Gastroesophageal sphincter (tissue), 4 donors: ENCODE data around the gene FBXO8. TPM values are rescaled to one million over a fixed set of nuclear protein-coding genes. Genes with fewer than 3 reads are reported as not detected.

Source experiments
- ATAC-seq: fragments of 150-250 bp; one replicate; pipeline ENCODE4 v1.9.1; 2016; ENCODE audit warnings: mild to moderate bottlenecking, moderate library complexity
- H3K27ac ChIP-seq, 4 donors: fragments of 200-600 bp; sonication (generic) in 3 of 4; 1 replicate in 3 of 4; 2 replicates in 1 of 4; pipeline ENCODE4 v1.5.1; 2016 to 2019
- H3K27me3 ChIP-seq: fragments of 200-600 bp; sonication (generic); one replicate; pipeline ENCODE4 v1.5.1; 2019
- H3K36me3 ChIP-seq, 2 donors: fragments of 200-600 bp; sonication (generic); one replicate each; pipeline ENCODE4 v1.5.1; 2019; ENCODE audit warnings: control low read depth in 1 of 2
- H3K4me1 ChIP-seq, 3 donors: fragments of 200-600 bp; sonication (generic); 1 replicate in 2 of 3; 2 replicates in 1 of 3; pipeline ENCODE4 v1.5.1; 2016 to 2019; ENCODE audit warnings: control low read depth in 2 of 3
- H3K4me3 ChIP-seq, 2 donors: fragments of 200-600 bp; sonication (generic); one replicate each; pipeline ENCODE4 v1.5.1; 2019; ENCODE audit warnings: mild to moderate bottlenecking in 1 of 2, moderate library complexity in 1 of 2
- H3K9me3 ChIP-seq, 3 donors: fragments of 200-600 bp; sonication (generic); one replicate each; pipeline ENCODE4 v1.5.1; 2017 to 2019; ENCODE audit warnings: control low read depth in 2 of 3
- EP300 ChIP-seq: sonication (generic); formaldehyde crosslinking; IDR thresholded peaks from one replicate; pipeline ENCODE4 v1.6.1; 2017; ENCODE audit warnings: antibody characterized with exemption, mild to moderate bottlenecking
- POLR2A ChIP-seq, 2 donors: fragments of 450-650 bp; IDR thresholded peaks; one replicate each; pipeline ENCODE4 v1.6.1; 2017; ENCODE audit warnings: antibody characterized with exemption in 2 of 2, mild to moderate bottlenecking in 2 of 2, moderate library complexity in 1 of 2
- POLR2AphosphoS5 ChIP-seq: sonication (generic); formaldehyde crosslinking; IDR thresholded peaks from one replicate; pipeline ENCODE4 v1.6.1; 2017; ENCODE audit warnings: antibody characterized with exemption
- WGBS, 2 donors: methylation state at CpG; one replicate each; pipeline ENCODE4 v1.1.5; 2018; ENCODE audit warnings: low coverage in 1 of 2; 5-methylcytosine and 5-hydroxymethylcytosine counted together
- total RNA-seq, 4 donors: library from RNA; depleted of rRNA; stranded (reverse); fragments of >200 nt; gene quantifications; one replicate each; pipeline ENCODE4 v1.1.0, GENCODE V29; 2016
- TF ChIP-seq, protein P1 (sequence below), 4 experiments: fragments of 200-600 bp in 2 of 4; fragments of 450-650 bp in 2 of 4; sonication (generic) in 1 of 4; IDR thresholded peaks; one replicate each; pipeline ENCODE4 v1.5.1; 2017 to 2019; ENCODE audit warnings: antibody characterized with exemption in 4 of 4, mild to moderate bottlenecking in 2 of 4, moderate library complexity in 2 of 4

FBXO8 gene
- total RNA-seq, 4 donors from 2014 or later: 39.0 to 64.7 (median 58.8) TPM

DNA sequence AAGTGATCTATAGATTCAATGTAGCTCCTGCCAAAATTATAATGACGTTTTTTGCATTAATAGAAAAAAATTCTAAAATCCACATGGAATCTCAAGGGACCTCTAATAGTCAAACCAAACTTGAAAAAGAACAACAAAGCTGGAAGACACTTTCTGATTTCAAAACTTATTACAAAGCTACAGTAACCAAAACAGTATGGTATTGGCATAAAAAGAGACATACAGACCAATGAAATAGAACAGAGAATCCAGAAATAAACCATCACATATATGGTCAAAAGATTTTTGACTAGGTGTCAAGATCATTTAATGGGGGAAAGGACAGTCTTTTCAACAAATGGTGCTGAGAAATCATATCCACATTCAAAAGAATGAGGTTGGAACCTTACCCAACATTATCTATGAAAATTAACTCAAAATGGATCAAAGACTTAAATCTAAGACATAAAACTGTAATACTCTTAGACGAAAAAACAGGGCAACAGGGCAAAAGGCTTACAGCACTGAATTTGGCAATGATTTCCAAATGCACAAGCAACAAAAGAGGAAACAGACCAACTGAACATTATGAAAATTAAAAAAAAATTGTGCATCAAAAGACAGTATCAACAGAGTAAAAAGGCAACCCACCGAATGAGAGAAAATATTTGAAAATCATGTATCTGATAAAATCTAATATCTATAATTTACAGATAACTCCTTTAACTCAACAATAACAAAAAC is 3.9 kb downstream of the FBXO8 start:
- H3K4me1 ChIP-seq: peaks cover 4 to 51% (median 9%) of the 10 kb centered on the region in 3 donors
- ATAC-seq: no peak
- TF ChIP-seq, protein P1, sequence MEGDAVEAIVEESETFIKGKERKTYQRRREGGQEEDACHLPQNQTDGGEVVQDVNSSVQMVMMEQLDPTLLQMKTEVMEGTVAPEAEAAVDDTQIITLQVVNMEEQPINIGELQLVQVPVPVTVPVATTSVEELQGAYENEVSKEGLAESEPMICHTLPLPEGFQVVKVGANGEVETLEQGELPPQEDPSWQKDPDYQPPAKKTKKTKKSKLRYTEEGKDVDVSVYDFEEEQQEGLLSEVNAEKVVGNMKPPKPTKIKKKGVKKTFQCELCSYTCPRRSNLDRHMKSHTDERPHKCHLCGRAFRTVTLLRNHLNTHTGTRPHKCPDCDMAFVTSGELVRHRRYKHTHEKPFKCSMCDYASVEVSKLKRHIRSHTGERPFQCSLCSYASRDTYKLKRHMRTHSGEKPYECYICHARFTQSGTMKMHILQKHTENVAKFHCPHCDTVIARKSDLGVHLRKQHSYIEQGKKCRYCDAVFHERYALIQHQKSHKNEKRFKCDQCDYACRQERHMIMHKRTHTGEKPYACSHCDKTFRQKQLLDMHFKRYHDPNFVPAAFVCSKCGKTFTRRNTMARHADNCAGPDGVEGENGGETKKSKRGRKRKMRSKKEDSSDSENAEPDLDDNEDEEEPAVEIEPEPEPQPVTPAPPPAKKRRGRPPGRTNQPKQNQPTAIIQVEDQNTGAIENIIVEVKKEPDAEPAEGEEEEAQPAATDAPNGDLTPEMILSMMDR (IDR thresholded peaks at IDR 0.05): no peak
- TF ChIP-seq POLR2AphosphoS5 (no peak), POLR2A (IDR thresholded peaks at IDR 0.05) (no peak), EP300 (no peak)

DNA sequence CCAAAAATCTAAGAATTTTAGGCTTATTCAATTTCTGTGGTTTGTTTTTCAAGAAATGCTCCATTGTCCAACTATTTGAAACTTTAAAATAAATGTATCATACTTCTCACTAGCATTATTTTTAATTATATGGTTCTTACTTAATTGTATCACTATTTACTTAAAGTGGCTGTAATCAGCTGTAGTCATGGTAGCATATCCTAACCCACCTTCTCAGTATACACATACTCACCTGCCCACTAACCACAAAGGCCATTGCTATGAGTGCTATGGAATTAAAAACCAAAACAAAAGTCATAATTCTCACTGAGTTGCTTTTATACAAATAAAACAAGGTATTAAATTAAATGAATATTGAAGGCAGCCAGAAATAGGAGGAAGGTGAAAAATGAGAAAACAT is 5.0 kb downstream of the FBXO8 start:
- H3K9me3 ChIP-seq: no peaks in the 10 kb centered on the region
- no peak for ATAC-seq
- peaks cover 0 to 3% of the 10 kb centered on the region in 2 donors for H3K36me3 ChIP-seq
- no peak overlapping the region for H3K27ac ChIP-seq
- H3K4me1 ChIP-seq: peaks cover 3 to 56% (median 7%) of the 10 kb centered on the region in 3 donors
- H3K27me3 ChIP-seq: no peaks in the 10 kb centered on the region
- H3K4me3 ChIP-seq: no peak overlapping the region
- TF ChIP-seq POLR2AphosphoS5 (no peak), POLR2A (IDR thresholded peaks at IDR 0.05) (no peak), EP300 (no peak)
- TF ChIP-seq, protein P1 (IDR thresholded peaks at IDR 0.05): no peak

More for the DNA sequence above, 3.9 kb downstream of the FBXO8 start:
- WGBS, 2 donors: 79 to 95% methylated on average over 3 of the region's 3 CpGs
- Histone ChIP-seq H3K4me3 (no peak overlapping the region), H3K27me3 (no peaks in the 10 kb centered on the region), H3K9me3 (no peaks in the 10 kb centered on the region), H3K27ac (no peak overlapping the region), H3K36me3 (peaks cover 0 to 3% of the 10 kb centered on the region in 2 donors)

DNA sequence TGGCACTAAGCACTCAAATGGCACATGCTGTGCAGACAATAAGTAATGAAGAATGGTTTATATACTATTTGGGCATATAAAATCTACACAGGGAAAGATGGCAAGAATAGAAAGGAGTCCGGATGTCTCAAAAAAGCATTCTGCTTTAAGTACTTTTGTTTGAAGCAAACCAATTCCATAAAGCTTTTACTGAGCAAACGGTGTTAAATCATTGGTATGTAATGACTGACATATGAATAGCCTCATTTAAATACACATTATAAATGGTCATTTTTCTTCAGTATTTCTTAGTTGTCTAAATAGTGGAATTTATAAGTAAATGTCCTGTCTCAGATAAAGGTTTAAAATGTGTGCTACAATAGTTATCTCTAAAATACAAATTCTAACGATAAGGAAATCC is 6.0 kb downstream of the FBXO8 start:
- 74 to 77% methylated on average over 3 of the region's 3 CpGs for WGBS, 2 donors
- no peak for ATAC-seq

DNA sequence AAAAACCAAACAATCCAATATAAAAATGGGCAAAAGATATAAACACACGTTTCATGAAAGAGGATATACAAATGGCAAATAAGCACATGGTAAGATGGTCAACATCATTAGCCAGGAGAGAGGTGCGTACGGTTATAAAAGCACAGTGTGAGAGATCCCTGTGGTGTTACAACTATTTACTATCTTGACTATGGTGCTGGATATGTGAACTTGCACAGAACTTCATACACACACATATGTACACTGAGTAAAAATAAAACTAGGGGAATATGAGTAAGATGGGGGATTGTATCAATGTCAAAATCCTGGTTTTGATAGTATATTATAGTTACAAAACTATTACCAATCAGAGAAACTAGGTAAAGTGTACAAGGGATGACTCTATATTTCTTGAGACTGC is 8.4 kb downstream of the FBXO8 start:
- Histone ChIP-seq H3K4me1 (peaks cover 0 to 32% (median 0%) of the 10 kb centered on the region in 3 donors), H3K4me3 (no peak overlapping the region), H3K27me3 (no peaks in the 10 kb centered on the region), H3K27ac (no peak overlapping the region), H3K36me3 (peaks cover 0 to 3% of the 10 kb centered on the region in 2 donors), H3K9me3 (no peaks in the 10 kb centered on the region)
- TF ChIP-seq POLR2AphosphoS5 (no peak), POLR2A (IDR thresholded peaks at IDR 0.05) (no peak), EP300 (no peak)
- TF ChIP-seq, protein P1 (IDR thresholded peaks at IDR 0.05): no peak
- 40 to 83% methylated on average over 1 to 3 of the region's 3 CpGs for whole genome bisulfite sequencing, 2 donors
- ATAC-seq: no peak

More for the DNA sequence above, 6.0 kb downstream of the FBXO8 start:
- Histone ChIP-seq H3K4me3 (no peak overlapping the region), H3K36me3 (peaks cover 0 to 3% of the 10 kb centered on the region in 2 donors), H3K9me3 (no peaks in the 10 kb centered on the region), H3K4me1 (peaks cover 3 to 55% (median 5%) of the 10 kb centered on the region in 3 donors), H3K27me3 (no peaks in the 10 kb centered on the region), H3K27ac (no peak overlapping the region)
- TF ChIP-seq EP300: no peak
- no peak for TF ChIP-seq POLR2A (IDR thresholded peaks at IDR 0.05)
- TF ChIP-seq, protein P1 (IDR thresholded peaks at IDR 0.05): no peak
- TF ChIP-seq POLR2AphosphoS5: no peak

DNA sequence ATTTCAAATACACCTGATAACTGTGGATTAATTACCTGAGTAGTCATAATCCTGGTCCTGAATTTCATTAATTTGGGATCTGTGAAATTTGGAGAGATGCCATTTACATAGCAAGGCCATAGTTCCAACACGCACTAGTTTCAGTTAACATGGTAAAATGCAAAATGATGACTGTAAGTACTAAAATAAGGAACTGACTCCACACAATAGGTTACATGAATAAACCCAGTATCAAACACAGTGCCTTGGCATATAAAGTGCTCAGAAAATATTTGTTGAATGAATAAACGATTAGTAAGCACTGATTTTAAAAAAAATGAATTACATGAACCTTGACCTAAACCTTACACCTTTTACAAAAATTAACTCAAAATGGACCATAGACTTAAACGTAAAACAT is 9.0 kb downstream of the FBXO8 start:
- peaks cover 0 to 29% (median 0%) of the 10 kb centered on the region in 3 donors for H3K4me1 ChIP-seq
- no peaks in the 10 kb centered on the region for H3K27me3 ChIP-seq
- no peak overlapping the region for H3K4me3 ChIP-seq
- no peak for ATAC-seq
- H3K36me3 ChIP-seq: no peaks in the 10 kb centered on the region
- H3K9me3 ChIP-seq: no peaks in the 10 kb centered on the region
- TF ChIP-seq, protein P1 (IDR thresholded peaks at IDR 0.05): no peak
- TF ChIP-seq EP300 (no peak), POLR2A (IDR thresholded peaks at IDR 0.05) (no peak), POLR2AphosphoS5 (no peak)
- 91 to 100% methylated on average over 3 of the region's 3 CpGs for WGBS, 2 donors
- H3K27ac ChIP-seq: no peak overlapping the region
